NK-92 (cell line): ENCODE measurements around the gene PLPP1.

Source experiments
- DNase-seq: peaks from one replicate; lab custom pipeline; 2025; ENCODE audit not compliant: unreplicated experiment; lab: John Stamatoyannopoulos, UW

The PLPP1 gene

DNA sequence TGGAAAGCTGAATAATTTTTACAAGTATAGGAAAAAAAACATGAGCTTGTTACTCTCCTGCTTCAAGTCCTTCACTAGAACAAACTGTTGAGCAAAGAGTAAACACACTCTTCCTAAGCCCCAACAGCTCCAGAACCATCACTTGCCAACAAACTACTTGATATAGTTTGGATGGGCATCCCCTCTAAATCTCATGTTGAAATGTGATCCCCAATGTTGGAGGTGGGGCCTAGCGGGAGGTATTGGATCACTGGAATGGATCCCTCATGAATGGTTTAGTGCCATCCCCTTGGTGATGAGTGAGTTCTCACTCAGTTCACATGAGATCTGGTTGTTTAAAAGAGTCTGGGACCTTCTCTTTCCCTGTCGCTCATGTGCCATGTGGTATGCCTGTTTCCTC lies 82.8 kb downstream of the PLPP1 start:
- no peak for DNase-seq

GRCh38 chr5:55450050-55450765 lies 84.6 kb downstream of the PLPP1 start:
- DNase-seq = no peak

DNA sequence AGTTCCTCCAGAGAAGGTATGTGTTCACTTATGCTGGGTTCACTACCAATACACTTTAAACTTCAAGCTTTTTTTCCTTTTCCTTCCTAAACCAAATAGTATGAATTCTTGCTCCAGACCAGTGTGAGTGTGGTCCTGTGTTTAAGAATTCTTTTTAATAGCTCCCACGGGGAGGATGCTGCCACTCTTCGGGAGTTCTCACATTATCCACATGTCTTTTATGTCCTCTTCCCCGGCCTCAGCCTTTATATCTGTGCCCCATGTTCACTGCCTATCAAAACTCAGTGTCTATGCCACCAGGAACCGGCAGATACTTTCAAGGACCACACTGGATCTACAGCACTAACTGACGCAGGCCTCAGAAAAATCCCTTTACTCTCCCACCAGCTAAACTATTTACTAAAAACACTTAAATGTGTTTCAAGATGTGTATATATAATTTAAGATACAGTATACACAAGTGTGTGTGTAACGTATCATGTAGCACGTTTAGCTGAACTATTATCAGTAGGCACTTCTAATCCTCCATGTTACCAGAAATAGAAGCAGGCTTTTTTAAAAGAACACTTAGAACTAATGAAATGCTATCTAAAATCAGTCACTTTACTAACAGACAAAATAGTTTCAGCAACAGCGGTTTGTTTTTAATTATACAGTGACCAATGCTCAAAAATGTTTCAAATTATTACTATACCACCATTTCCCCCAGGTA lies 88.0 kb downstream of the PLPP1 start:
- no peak for DNase-seq

- no peak for DNase-seq
These were observed 89.0 kb downstream of the PLPP1 start for GRCh38 chr5:55445791-55446190.

DNA sequence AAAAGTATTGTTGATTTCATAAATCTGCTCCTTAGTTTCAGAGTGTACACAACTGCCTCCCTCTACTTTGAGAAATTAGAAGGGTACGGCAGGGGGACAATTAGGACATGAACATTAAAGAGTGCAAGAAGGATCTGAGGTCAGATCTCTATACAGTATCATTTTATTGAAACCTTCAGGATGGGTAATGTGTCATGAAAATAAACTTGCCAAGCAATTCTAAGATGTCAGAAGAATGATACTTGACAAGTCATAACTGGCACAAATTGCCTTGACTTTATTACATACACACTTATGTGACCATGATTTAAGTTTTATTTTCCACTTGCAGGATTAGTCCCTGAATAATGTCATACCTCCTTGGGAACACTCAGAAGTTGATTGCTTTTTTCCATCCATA lies 92.8 kb downstream of the PLPP1 start:
- DNase-seq = no peak

- DNase-seq = no peak
These were observed 93.5 kb downstream of the PLPP1 start for GRCh38 chr5:55441107-55441771.

GRCh38 chr5:55440188-55440646 lies 94.5 kb downstream of the PLPP1 start:
- no peak for DNase-seq

DNA sequence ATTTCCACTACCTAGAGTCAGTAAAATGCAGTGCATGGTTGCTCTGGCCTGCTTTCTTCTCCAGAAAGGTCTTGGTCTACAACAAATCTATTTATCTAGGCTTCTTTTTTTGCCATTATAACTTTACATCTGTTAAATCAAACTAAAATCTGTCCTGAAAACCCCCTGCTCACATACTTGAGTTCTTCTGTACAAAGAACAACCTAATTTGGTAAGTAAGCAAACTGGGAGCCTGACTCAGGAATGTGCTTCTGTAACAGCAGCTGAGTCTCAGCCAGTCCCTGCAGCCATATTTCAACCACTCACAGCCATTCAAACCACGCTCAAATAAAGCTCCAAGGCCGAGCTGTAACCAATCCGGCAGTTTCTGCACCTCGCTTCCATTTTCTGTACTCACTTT lies 95.8 kb downstream of the PLPP1 start:
- no peak for DNase-seq

DNA sequence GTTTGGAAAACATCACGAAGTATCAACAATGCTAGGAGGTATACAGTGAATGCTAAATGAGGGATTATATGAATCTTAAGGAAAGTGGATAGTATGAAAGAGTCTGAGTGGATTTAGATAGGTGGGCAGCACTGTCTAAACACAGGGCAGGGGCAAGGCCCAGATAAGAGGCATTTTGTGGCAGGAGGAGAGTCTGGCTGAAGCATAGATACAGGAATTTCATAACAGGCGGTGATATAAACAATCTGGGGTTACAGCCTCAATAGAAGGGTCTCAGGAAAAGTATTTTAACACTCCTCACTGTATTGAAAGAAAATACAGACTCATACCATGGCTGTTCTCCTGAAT lies 96.9 kb downstream of the PLPP1 start:
- no peak for DNase-seq

DNA sequence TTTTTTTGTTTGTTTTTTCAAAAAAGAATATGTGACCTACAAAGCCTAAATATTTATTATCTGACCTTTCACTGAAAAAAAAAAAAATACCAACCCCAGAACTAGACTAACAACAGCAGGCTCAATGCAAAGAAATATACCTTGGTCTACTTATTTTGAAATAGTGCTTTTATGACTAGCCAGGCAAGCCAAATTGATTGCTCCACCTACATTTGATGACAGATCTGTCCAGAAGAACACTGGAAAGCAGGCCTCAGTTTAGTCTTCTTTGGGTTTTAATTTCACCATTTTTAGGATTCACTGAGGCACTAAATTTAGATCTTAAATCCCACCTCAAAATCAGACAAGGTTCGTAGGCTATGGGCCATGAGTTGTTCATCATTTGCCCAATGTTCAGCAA lies 97.3 kb downstream of the PLPP1 start:
- DNase-seq = no peak

- no peak for DNase-seq
These were observed 102.2 kb downstream of the PLPP1 start for GRCh38 chr5:55432549-55432948.

DNA sequence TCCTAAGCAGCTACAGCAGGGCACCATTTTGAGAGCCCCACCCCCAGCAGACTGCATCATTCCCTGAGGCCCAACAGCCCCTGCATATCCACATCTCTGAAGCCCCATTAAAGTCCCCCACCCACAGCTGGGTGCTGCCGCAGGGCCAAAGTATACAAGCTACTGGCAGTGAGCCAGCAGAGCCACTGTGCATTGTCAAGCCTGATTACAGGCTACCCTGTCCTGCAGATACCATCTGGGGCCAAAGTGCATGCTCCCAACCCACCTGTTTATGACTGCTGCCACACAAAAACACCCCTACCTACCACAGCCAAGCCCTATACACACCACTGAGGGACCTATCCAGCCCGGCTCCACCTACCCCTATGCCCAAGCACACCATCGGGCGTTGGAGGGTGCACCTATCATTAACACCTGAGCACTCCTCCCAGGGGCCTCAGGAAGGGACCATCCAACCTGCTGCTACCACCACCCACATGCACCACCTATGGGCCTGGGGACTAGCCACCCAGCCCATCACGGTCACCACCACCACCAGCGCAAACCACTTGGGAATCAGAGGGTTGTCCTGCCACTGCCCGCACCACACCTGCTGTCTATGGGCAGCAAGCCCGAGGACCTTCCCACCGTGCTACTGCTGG lies 105.0 kb downstream of the PLPP1 start:
- no peak for DNase-seq

- DNase-seq = no peak
These were observed 105.5 kb downstream of the PLPP1 start for GRCh38 chr5:55429221-55429612.

DNA sequence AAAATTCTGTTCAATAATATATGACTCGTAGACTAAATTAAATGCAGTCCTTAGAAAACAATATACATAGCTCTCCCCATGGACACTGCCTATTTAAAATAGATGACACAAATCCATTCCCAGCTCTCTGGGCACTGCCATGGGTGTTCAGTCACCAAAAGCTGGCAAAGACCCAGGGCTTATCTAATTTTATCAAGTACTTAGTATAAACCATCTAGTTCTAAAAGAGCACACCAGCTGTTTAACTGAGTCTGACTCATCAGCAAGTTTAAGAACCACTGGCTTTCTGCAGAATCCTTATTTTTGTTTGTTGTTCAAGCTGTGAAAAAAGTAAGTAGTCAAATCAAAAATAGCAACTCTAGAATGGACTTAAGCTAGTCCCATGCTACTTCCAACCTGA lies 107.6 kb downstream of the PLPP1 start:
- no peak for DNase-seq

GRCh38 chr5:55426455-55426854 lies 108.3 kb downstream of the PLPP1 start:
- DNase-seq = no peak

DNA sequence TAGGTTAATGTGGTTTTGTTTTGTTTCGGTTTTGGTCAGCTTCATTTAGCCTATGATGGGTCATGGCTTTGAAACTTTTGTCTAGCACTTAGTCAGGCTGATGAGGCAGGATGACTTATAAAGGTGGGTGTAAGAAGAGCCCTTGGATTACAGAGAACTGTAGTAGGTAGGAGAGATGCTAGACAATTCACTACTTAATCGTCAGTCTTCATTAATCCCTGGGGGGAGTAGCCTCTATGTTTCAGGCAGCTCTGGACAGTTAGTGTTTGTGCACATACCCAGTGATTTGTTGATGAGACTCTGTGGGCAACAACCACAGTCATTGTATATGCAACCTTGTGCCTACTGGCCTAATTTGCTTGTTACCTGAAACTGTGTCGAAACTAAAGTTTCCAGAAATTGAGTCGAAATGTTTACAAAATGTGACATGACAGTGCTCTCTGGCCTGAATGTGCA lies 113.7 kb downstream of the PLPP1 start:
- no peak for DNase-seq

- DNase-seq = no peak
These were observed 115.5 kb downstream of the PLPP1 start for GRCh38 chr5:55418994-55419968.

GRCh38 chr5:55416306-55416705 lies 118.5 kb downstream of the PLPP1 start:
- DNase-seq = no peak

DNA sequence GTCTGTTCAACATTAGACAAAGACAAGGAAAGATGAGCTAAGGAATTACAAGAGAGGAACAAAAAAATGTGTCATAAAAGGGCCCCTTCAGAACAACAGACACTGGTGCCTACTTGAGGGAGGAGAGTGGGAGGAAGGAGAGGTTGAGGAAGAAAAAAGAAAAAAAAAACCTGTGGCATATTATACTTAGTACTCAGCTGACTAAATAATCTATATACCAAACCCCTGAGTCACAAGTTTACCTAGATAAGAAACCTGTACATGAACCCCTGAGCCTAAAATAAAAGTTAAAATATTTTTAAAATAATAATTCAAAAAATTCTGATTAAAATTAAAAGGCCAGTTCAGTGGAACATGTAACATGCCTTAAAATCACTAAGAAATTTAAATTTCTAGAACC lies 119.7 kb downstream of the PLPP1 start:
- no peak for DNase-seq

DNA sequence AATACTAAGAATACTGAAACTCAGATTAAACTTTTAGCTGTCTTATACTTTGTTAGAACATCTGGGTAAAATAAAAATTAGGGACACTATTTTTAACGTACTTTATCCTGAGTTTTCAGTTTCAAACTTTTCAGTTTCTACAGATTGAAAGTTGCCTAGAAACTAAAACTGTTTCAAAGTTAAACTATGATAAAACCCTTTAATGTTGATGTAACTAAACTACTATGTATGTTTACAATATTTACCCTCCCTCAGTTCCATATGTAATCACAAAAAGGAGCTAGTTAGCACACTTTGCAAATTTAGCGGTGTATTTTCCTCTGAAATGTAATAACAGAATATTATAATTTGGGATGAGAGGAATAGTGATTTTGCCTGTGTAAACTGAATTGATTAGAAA lies 121.1 kb downstream of the PLPP1 start:
- no peak for DNase-seq

GRCh38 chr5:55411876-55412275 lies 122.9 kb downstream of the PLPP1 start:
- DNase-seq = no peak
